HFF-Myc (cell line): ENCODE data around the gene GPR148.

Experiments used
- DNase-seq: peaks from one replicate; pipeline ENCODE4 v3.0.0-alpha.2; 2011; ENCODE audit warnings: low read depth; ENCODE audit errors: extremely low read depth
- H3K4me3 ChIP-seq: replicated peaks from 2 replicates; pipeline ENCODE4 v1.5.1; 2011; ENCODE audit warnings: low read depth, mild to moderate bottlenecking, control low read depth, low read length
- TF ChIP-seq, protein P1 (sequence below): IDR thresholded peaks from 2 replicates; pipeline ENCODE4 v1.5.1; 2012; ENCODE audit warnings: mild to moderate bottlenecking, low read depth, low read length, control low read depth; ENCODE audit errors: missing control alignments

The GPR148 gene

DNA sequence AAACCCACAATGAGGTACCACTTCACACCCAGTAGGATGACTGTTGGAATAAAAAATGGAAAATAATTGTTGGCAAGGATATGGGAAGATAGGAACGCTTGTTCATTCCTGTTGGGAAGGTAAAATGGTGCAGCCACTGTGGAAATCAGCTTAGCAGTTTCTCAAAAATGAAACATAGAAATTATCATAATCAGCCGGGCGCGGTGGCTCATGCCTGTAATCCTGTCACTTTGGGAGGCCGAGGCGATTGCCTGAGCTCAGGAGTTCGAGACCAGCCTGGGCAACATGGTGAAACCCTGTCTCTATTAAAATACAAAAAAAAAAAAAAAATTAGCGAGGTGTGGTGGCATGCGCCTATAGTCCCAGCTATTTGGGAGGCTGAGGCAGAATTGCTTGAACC, 49.9 kb downstream of the GPR148 start:
- no peak overlapping the region for H3K4me3 ChIP-seq
- no peak for DNase-seq
- TF ChIP-seq, protein P1, sequence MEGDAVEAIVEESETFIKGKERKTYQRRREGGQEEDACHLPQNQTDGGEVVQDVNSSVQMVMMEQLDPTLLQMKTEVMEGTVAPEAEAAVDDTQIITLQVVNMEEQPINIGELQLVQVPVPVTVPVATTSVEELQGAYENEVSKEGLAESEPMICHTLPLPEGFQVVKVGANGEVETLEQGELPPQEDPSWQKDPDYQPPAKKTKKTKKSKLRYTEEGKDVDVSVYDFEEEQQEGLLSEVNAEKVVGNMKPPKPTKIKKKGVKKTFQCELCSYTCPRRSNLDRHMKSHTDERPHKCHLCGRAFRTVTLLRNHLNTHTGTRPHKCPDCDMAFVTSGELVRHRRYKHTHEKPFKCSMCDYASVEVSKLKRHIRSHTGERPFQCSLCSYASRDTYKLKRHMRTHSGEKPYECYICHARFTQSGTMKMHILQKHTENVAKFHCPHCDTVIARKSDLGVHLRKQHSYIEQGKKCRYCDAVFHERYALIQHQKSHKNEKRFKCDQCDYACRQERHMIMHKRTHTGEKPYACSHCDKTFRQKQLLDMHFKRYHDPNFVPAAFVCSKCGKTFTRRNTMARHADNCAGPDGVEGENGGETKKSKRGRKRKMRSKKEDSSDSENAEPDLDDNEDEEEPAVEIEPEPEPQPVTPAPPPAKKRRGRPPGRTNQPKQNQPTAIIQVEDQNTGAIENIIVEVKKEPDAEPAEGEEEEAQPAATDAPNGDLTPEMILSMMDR = no peak
